GM10847 (cell line): ENCODE measurements around the gene HTT-AS.
A peak's percentile ranks its signal among the peaks of the same experiment; 100 is the strongest.

ENCODE experiments used
- POLR2A ChIP-seq: IDR thresholded peaks from 2 replicates; pipeline ENCODE4 v1.6.1; 2011; ENCODE audit not compliant: insufficient read length; ENCODE audit errors: extremely low read depth

Gene HTT-AS

DNA sequence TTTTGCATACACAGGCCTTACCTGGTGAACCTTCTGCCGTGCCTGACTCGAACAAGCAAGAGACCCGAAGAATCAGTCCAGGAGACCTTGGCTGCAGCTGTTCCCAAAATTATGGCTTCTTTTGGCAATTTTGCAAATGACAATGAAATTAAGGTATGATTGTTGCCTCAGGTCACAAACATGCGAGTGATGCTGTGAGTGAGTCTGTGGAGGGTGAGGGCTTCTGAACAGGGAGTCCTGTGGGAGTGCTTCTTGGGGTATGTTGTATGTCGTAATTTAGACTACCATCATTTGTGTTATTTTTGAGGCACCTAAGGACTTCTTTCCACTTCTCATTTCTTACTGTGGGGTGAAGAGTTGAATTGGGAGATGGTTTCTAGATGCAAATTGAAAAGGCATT lies 32.9 kb upstream of the HTT-AS start:
- no peak for TF ChIP-seq POLR2A

DNA sequence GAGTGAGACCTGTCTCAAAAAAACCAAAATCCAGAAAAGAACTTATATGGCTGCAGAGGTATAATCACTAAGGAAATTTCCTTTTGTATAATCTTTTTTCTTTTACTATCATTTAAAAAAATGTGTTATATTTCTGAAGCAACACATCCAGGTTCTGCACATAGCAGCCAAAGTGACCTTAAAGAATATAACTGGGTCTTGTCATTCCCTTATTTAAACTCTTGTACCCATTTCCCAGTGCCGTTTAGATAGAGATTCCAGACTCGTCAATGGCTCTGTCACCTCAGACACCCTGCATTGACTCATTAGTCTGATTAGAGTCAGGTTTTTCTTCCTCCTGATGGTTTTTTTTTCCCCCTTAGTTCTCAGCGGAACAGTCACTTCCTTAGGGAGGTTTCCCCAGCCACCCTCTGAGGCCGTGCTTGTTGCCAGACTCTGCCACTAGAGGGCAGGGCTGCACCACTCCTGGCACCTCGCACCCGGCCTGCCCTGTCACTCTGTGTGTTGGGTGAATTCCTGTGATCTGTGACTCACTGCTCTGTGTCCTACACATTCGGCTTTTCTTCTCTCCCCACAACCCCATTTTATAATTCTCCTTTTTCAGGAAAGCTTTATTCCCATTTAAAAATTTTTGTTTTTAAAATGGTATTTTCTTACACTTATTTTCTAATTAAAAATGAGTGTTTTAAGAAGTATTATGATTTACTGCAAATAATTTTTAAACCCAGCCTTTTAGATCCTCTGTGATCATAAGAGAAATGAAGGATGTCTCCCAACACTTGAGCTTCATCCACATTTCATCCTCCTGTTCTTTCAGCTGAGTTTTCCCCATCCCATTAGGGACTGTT lies 32.2 kb upstream of the HTT-AS start:
- no peak for TF ChIP-seq POLR2A

DNA sequence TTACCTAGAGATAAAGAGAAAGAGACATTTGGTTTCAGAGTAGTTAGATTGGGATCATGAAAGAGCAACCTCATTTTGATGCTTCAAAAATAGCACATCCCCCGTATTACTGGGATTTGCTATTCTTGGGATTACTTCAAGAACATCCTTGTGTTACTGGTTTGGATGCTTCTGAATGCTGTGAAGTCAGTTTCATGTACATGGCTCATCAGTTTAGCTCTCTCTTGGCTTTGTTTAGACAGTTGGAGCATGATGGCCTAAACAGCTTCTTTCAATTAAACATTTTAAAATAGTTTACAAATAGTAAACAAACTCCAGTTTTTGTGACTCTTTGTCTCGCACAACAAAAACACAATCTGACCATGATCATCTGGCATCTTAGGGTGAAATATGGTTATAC lies 24.0 kb upstream of the HTT-AS start:
- TF ChIP-seq POLR2A: no peak

DNA sequence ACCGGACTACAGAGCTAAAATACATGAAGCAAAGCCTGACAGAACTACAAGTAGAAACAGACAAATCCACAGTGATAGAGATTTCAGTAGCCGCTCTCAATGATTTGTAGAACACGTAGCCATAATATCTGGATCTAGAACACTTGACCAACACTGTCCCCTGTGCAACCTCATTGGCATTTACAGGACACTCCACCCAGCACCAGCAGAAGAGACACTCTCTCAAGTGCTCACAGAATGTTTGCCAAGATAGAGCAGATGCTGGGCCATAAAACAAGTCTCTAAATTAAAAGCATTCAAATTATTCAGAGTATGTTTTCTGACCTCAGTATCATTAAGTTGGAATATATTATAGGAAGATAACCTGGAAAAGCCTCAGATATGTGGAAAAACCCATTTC lies 21.9 kb upstream of the HTT-AS start:
- no peak for TF ChIP-seq POLR2A

DNA sequence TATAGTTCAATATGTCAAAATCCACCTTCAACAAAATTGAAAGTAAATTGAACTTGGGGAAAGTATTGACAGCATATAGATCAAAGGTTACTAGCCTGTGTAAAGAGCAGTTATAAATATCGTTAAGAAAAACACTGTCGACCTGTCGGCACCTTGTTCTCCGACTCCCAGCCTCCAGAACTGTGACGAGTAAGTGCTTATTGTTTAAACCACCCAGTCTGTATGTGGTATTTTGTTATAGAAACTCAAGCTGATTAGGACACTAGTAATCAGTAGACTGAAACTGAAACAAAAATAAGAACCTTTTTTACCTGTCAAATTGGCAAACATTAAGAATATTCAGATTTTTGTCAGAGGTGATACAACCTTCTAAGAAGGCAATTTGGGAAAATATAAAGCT lies 17.1 kb upstream of the HTT-AS start:
- TF ChIP-seq POLR2A: no peak

DNA sequence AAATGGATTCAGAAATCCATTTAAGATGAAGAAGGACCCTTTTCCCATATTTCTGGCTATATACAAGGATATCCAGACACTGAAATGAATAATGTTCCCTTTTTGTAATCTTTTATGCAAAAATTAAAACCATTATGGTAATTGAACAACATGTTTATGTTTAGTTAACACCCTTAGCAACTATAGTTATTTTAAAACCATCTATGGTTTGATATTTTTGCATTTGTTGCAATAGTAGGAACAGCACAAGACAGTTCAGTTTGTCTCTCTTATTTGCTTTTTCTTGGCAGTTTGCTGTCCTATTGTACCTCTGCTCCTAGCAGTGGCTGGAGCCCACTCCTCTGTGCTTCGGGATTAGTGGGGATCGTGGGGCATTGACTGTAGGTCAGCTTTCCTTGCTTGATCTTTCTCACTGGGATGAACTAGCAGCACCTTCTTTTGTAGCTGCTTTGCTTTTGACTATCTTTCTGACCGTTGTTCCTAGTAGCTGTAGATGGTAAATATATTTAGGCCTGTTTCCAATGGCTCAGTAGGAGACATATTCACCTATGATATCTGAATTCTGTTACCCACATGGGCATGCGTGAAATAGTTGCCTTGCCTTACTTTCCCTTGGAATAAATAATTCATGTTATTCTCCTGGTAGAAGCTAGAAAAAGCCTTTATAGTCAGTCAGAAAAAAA lies 12.9 kb upstream of the HTT-AS start:
- TF ChIP-seq POLR2A: no peak

DNA sequence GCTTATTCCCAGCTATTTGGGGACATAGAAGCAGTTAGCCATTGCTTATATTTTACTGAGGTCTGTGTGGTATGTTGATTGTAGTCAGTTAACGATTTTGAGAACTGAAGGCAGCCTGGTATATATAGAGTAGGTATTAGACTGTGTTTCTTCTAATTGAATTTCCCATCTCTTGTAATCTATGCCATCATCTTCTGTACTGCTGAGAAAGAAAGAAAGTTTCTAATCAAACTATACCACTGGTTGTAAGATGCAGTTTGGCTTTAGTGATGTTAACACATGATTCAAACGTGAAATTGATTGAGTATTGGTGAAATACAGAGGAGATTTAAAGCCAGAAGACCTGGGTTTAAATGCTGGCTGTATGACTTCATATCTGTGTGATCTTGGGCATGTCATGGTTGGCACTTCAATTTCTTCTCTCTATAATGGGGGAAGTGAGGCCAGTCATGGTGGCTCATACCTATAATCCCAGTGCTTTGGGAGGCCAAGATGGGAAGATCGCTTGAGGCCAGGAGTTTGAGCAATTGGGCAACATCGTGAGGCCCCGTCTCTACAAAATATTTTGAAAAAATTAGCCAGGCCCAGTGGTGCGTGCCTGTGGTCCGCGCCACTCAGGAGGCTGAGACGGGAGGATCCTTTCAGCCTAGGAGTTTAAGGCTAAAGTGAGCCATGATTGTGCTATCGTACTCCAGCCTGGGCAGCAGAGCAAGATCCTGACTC lies 11.8 kb upstream of the HTT-AS start:
- TF ChIP-seq POLR2A: no peak

DNA sequence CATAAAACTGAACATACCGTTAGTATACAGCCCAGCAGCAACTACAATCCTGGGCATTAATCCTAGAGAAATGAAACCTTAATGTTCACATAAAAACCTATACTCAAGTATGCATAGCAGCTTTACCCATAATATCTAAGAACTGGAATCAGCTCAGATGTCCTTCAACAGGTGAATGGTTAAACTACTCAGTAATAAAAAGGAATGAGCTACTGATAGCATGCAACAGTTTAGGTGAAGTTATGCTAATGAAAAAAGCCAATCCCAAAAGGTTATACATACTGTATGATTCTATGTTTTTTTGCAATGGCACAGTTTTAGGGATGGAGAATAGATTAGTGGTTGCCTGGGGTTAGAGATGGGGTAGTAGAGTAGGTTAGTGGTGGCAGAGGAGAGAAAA lies 9.4 kb upstream of the HTT-AS start:
- no peak for TF ChIP-seq POLR2A

DNA sequence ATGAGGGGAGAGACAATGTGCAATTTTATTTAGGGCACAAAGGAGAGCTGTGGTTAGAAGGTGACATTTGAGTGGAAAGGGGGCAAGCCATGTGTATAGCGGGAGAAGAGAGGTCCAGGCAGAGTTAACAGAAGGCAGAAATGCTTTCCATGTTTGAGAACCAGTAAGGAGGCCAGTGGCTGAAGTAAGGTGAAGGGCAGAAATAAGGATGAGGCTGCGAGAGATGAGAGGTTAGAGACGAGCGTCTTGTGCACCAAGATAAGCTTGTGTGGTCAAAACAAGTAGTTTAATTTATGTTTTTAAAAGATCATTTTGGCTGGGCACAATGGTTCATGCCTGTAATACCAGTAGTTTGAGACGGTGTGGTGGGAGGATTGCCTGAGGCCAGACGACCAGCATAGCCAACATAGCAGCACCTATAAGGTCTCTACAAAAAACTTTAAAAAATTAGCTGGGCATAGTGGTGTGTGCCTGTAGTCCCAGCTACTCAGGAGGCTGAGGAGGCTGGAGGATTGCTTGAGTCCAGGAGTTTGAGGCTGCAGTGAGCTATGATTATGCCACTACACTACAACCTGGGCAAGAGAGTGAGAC lies 8.7 kb upstream of the HTT-AS start:
- TF ChIP-seq POLR2A: no peak

DNA sequence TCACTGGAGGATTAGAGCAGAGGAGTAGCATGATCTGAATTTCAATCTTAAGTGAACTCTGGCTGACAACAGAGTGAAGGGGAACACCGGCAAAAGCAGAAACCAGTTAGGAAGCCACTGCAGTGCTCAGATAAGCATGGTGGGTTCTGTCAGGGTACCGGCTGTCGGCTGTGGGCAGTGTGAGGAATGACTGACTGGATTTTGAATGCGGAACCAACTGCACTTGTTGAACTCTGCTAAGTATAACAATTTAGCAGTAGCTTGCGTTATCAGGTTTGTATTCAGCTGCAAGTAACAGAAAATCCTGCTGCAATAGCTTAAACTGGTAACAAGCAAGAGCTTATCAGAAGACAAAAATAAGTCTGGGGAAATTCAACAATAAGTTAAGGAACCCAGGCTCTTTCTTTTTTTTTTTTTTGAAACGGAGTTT lies 5.4 kb upstream of the HTT-AS start:
- no peak for TF ChIP-seq POLR2A

DNA sequence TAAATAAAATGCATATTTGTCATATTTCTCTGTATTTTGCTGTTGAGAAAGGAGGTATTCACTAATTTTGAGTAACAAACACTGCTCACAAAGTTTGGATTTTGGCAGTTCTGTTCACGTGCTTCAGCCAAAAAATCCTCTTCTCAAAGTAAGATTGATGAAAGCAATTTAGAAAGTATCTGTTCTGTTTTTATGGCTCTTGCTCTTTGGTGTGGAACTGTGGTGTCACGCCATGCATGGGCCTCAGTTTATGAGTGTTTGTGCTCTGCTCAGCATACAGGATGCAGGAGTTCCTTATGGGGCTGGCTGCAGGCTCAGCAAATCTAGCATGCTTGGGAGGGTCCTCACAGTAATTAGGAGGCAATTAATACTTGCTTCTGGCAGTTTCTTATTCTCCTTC lies 3.5 kb upstream of the HTT-AS start:
- no peak for TF ChIP-seq POLR2A

DNA sequence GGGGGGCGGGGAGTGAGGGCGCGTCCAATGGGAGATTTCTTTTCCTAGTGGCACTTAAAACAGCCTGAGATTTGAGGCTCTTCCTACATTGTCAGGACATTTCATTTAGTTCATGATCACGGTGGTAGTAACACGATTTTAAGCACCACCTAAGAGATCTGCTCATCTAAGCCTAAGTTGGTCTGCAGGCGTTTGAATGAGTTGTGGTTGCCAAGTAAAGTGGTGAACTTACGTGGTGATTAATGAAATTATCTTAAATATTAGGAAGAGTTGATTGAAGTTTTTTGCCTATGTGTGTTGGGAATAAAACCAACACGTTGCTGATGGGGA lies 1.3 kb upstream of the HTT-AS start:
- no peak for TF ChIP-seq POLR2A

DNA sequence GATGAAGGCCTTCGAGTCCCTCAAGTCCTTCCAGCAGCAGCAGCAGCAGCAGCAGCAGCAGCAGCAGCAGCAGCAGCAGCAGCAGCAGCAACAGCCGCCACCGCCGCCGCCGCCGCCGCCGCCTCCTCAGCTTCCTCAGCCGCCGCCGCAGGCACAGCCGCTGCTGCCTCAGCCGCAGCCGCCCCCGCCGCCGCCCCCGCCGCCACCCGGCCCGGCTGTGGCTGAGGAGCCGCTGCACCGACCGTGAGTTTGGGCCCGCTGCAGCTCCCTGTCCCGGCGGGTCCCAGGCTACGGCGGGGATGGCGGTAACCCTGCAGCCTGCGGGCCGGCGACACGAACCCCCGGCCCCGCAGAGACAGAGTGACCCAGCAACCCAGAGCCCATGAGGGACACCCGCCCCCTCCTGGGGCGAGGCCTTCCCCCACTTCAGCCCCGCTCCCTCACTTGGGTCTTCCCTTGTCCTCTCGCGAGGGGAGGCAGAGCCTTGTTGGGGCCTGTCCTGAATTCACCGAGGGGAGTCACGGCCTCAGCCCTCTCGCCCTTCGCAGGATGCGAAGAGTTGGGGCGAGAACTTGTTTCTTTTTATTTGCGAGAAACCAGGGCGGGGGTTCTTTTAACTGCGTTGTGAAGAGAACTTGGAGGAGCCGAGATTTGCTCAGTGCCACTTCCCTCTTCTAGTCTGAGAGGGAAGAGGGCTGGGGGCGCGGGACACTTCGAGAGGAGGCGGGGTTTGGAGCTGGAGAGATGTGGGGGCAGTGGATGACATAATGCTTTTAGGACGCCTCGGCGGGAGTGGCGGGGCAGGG lies 711 bp upstream of the HTT-AS start:
- TF ChIP-seq POLR2A: peak; percentile 50

DNA sequence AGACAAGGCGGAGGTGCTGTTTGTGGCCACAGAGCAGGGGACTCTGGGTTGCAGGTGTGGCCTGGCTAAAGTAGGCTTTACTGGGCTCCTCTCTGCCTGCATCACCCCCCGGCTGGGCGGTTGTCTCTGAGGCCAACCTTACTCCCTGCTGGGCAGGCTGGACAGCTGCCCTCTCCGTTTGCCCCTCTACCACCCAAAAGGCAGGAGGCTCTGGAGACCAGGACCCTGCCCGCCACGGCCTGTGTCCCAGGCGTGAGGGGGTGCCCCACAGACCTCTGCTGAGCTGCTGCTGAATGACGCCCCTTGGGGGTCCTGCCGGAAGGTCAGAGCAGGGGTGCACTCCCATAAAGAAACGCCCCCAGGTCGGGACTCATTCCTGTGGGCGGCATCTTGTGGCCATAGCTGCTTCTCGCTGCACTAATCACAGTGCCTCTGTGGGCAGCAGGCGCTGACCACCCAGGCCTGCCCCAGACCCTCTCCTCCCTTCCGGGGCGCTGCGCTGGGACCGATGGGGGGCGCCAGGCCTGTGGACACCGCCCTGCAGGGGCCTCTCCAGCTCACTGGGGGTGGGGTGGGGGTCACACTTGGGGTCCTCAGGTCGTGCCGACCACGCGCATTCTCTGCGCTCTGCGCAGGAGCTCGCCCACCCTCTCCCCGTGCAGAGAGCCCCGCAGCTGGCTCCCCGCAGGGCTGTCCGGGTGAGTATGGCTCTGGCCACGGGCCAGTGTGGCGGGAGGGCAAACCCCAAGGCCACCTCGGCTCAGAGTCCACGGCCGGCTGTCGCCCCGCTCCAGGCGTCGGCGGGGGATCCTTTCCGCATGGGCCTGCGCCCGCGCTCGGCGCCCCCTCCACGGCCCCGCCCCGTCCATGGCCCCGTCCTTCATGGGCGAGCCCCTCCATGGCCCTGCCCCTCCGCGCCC lies 920 bp downstream of the HTT-AS start:
- TF ChIP-seq POLR2A: peak; percentile 64
